GM12878 (cell line): ENCODE data around the gene DYRK1B. TPM values are rescaled to one million over a fixed set of nuclear protein-coding genes. Genes with fewer than 3 reads are reported as not detected.

Experiments used
- ATAC-seq: fragments of 200-7000 bp; cut with Tn5 transposase; 3 replicates; pipeline ENCODE4 v1.9.1; 2020; ENCODE audit warnings: mild to moderate bottlenecking, moderate library complexity
- BruUV-seq: library from RNA; stranded (reverse); fragments of 400-500 nt; replicated peaks from 2 replicates; lab custom pipeline; 2021; lab: Mats Ljungman, UMichigan
- CTCF ChIA-PET: fragments of 300-600 bp; sonication (Branson Sonifier 250); formaldehyde crosslinking; extraction: SDS; loops from one replicate; lab custom pipeline; 2021; ENCODE audit warnings: inconsistent platforms; lab: Yijun Ruan, JAX
- POLR2A ChIA-PET: fragments of 350-600 bp; formaldehyde crosslinking; extraction: SDS; loops from one replicate; lab custom pipeline; 2021; ENCODE audit warnings: inconsistent platforms; lab: Charles Lee
- RAD21 ChIA-PET: fragments of 300-600 bp; sonication (Branson Sonifier 250); formaldehyde crosslinking; loops from one replicate; lab custom pipeline; 2023; ENCODE audit warnings: antibody characterized with exemption; ENCODE audit not compliant: unreplicated experiment; lab: Charles Lee
- SMC1A ChIA-PET: fragments of 300-600 bp; sonication (Branson Sonifier 250); formaldehyde crosslinking; loops from one replicate; lab custom pipeline; 2023; ENCODE audit not compliant: unreplicated experiment, uncharacterized antibody; lab: Charles Lee
- DNase-seq: peaks from one replicate; pipeline ENCODE4 v3.0.0-alpha.2; 2011; ENCODE audit warnings: low read depth, low spot score
- FAIRE-seq: peaks from 3 replicates; lab custom pipeline; 2011; peaks lifted over from hg19 to GRCh38; lab: Jason Lieb, UNC
- H2AFZ ChIP-seq: 2 replicates; pipeline ENCODE4 v1.6.0; 2011; ENCODE audit warnings: low read depth, low read length, control low read depth; ENCODE audit not compliant: control insufficient read depth
- H3K27ac ChIP-seq: 2 replicates; pipeline ENCODE4 v1.5.1; 2011; ENCODE audit warnings: control low read depth; ENCODE audit not compliant: control insufficient read depth, insufficient read depth
- H3K27me3 ChIP-seq, 2 experiments: replicated peaks in 1 of 2; 2 replicates each; pipeline versions ENCODE4 v1.6.0 to v1.6.1; 2011; ENCODE audit warnings: low read length in 1 of 2; ENCODE audit not compliant: control insufficient read depth in 2 of 2, insufficient read depth in 2 of 2
- H3K36me3 ChIP-seq, 2 experiments: 2 replicates each; pipeline ENCODE4 v1.5.1; 2011; ENCODE audit warnings: low read length in 1 of 2; ENCODE audit not compliant: control insufficient read depth in 2 of 2, insufficient read depth in 2 of 2
- H3K4me1 ChIP-seq: 2 replicates; pipeline ENCODE4 v1.6.1; 2011; ENCODE audit warnings: mild to moderate bottlenecking, low read length, moderate library complexity, mixed read lengths; ENCODE audit not compliant: control insufficient read depth, insufficient read depth
- H3K4me2 ChIP-seq: 2 replicates; pipeline ENCODE4 v1.6.0; 2011; ENCODE audit warnings: control low read depth; ENCODE audit not compliant: control insufficient read depth, insufficient read depth
- H3K4me3 ChIP-seq: fragments of 200-600 bp; sonication (generic); 2 replicates; pipeline ENCODE4 v1.5.1; 2016
- H3K79me2 ChIP-seq: 2 replicates; pipeline ENCODE4 v1.6.0; 2011; ENCODE audit warnings: low read length; ENCODE audit not compliant: control insufficient read depth, insufficient read depth
- H3K9ac ChIP-seq: 2 replicates; pipeline ENCODE4 v1.8.0; 2011; ENCODE audit warnings: low read length, control low read depth, mixed read lengths; ENCODE audit not compliant: control insufficient read depth, insufficient read depth
- H3K9me3 ChIP-seq: replicated peaks from 3 replicates; pipeline ENCODE4 v1.5.1; 2011; ENCODE audit warnings: mild to moderate bottlenecking, low read length; ENCODE audit not compliant: control insufficient read depth, insufficient read depth
- H4K20me1 ChIP-seq: 2 replicates; pipeline ENCODE4 v1.6.0; 2011; ENCODE audit not compliant: control insufficient read depth, insufficient read depth
- E2F4 ChIP-seq: IDR thresholded peaks from 2 replicates; pipeline ENCODE4 v1.6.1; 2012; ENCODE audit warnings: low read depth, low read length, improper control_type of control experiment
- LARP7 ChIP-seq: fragments of 450-650 bp; IDR thresholded peaks from 2 replicates; pipeline ENCODE4 v1.6.1; 2017; ENCODE audit warnings: mild to moderate bottlenecking
- MYC ChIP-seq: IDR thresholded peaks from 2 replicates; pipeline ENCODE4 v1.6.1; 2011; ENCODE audit warnings: mild to moderate bottlenecking, low read length, moderate library complexity, inconsistent platforms; ENCODE audit not compliant: insufficient read depth, insufficient replicate concordance, insufficient read length, severe bottlenecking
- NFYB ChIP-seq: IDR thresholded peaks from 2 replicates; pipeline ENCODE4 v1.6.1; 2011; ENCODE audit warnings: low read depth, mild to moderate bottlenecking, low read length, improper control_type of control experiment, moderate library complexity; ENCODE audit not compliant: insufficient read depth
- POU2F2 ChIP-seq: IDR thresholded peaks from 3 replicates; pipeline ENCODE4 v1.6.1; 2011; ENCODE audit warnings: low read depth, mild to moderate bottlenecking, low read length, borderline replicate concordance
- SMAD5 ChIP-seq: IDR thresholded peaks from 2 replicates; pipeline ENCODE4 v1.6.1; 2016; ENCODE audit warnings: antibody characterized with exemption, low read depth
- SP1 ChIP-seq: IDR thresholded peaks from one replicate; pipeline ENCODE4 v1.6.1; 2011; ENCODE audit warnings: low read depth, low read length
- STAT3 ChIP-seq: IDR thresholded peaks from 2 replicates; pipeline ENCODE4 v1.6.1; 2011; ENCODE audit warnings: low read depth, low read length, improper control_type of control experiment
- TCF12 ChIP-seq: IDR thresholded peaks from 2 replicates; pipeline ENCODE4 v1.6.1; 2011; ENCODE audit warnings: low read depth, mild to moderate bottlenecking, low read length
- ZBTB4 ChIP-seq: fragments of 450-650 bp; formaldehyde crosslinking; IDR thresholded peaks from 2 replicates; pipeline ENCODE4 v1.4.0; 2022; ENCODE audit warnings: mild to moderate bottlenecking, moderate library complexity
- ZNF384 ChIP-seq: IDR thresholded peaks from 2 replicates; pipeline ENCODE4 v1.6.1; 2012; ENCODE audit warnings: low read depth, mild to moderate bottlenecking, low read length, improper control_type of control experiment, borderline replicate concordance
- ZSCAN29 ChIP-seq: fragments of 450-650 bp; IDR thresholded peaks from 2 replicates; pipeline ENCODE4 v1.6.1; 2017; ENCODE audit warnings: mild to moderate bottlenecking, moderate library complexity
- WGBS: methylation state at CpG from one replicate; pipeline ENCODE4 v1.1.6; 2016; ENCODE audit warnings: low lambda C conversion rate; ENCODE audit not compliant: insufficient replicate concordance, insufficient coverage; ENCODE audit errors: missing lambda C conversion rate; 5-methylcytosine and 5-hydroxymethylcytosine counted together
- in situ Hi-C: fragments of 300-500 bp; cut with MboI; formaldehyde crosslinking; loops from 9 replicates; pipeline ENCODE4 v1.14.3; 2018; ENCODE audit warnings: mixed read lengths
- intact Hi-C: fragments of 100-400 bp; cut with micrococcal nuclease; formaldehyde crosslinking; loops from one replicate; pipeline ENCODE4 v1.14.2; 2022; ENCODE audit not compliant: unreplicated experiment
- polyA plus RNA-seq, 11 experiments: library from polyadenylated mRNA; depleted of rRNA in 4 of 11; unstranded in 6 of 11; stranded (reverse) in 5 of 11; fragments of >200 nt; fragmentation: Nextera tagmentation in 4 of 11; fragmentation: Illumina TruSeq in 1 of 11; extraction: Ambion mirVana in 4 of 11; extraction: Trizol in 1 of 11; gene quantifications; 1 replicate in 1 of 11; 2 replicates in 10 of 11; pipeline versions ENCODE4 v1.2.1 to v1.2.3, GENCODE V29; 2011 to 2016; ENCODE audit warnings: inconsistent platforms in 2 of 11, missing spikeins in 2 of 11, low read depth in 1 of 11
- total RNA-seq, 4 experiments: library from RNA; depleted of rRNA in 3 of 4; stranded (reverse); fragments of >200 nt in 3 of 4; fragmentation: Illumina TruSeq in 1 of 4; extraction: Trizol in 1 of 4; gene quantifications; 2 replicates each; pipeline versions ENCODE4 v1.2.1 to v1.2.3, GENCODE V29; 2013 to 2021

Gene DYRK1B
- total and polyA plus RNA-seq, 10 of the 15 experiments (the other 5 are each of a cell fraction or from before 2014, with no cell fraction given): 0.07 to 10.2 (median 3.4) TPM; not detected in 1

GRCh38 chr19:39865186-39865585 lies 31.2 kb upstream of the DYRK1B start:
- FAIRE-seq (no peak), DNase-seq (no peak), ATAC-seq (no peak)
- no peaks in the 10 kb centered on the region for H3K27me3 ChIP-seq
- CTCF ChIA-PET: no interaction called here
- no peaks in the 10 kb centered on the region for H3K79me2 ChIP-seq
- no peaks in the 10 kb centered on the region for H3K36me3 ChIP-seq
- H4K20me1 ChIP-seq: no peaks in the 10 kb centered on the region
- H2AFZ ChIP-seq: no peak overlapping the region
- POLR2A ChIA-PET: no interaction called here
- no peaks in the 10 kb centered on the region for H3K9me3 ChIP-seq
- SMC1A ChIA-PET: no interaction called here
- no TSS peak for BruUV-seq
- in situ Hi-C loops (no loop called here), intact Hi-C loops (no loop called here)
- WGBS: 90% methylated on average over 2 of the region's 2 CpGs
- no peaks in the 10 kb centered on the region for H3K4me1 ChIP-seq
- RAD21 ChIA-PET: no interaction called here
- H3K4me3 ChIP-seq: no peak overlapping the region
- no peak overlapping the region for H3K27ac ChIP-seq
- TF ChIP-seq MYC (no peak), ZBTB4 (CRISPR knock-in tag) (no peak), NFYB (no peak)
- no peak overlapping the region for H3K4me2 ChIP-seq
- H3K9ac ChIP-seq: no peak overlapping the region

GRCh38 chr19:39864118-39864517 lies 30.2 kb upstream of the DYRK1B start:
- Histone ChIP-seq H3K4me2 (no peak overlapping the region), H4K20me1 (no peaks in the 10 kb centered on the region), H3K27ac (no peak overlapping the region), H3K4me1 (no peaks in the 10 kb centered on the region), H3K79me2 (no peaks in the 10 kb centered on the region), H3K4me3 (no peak overlapping the region), H3K9ac (no peak overlapping the region), H3K36me3 (no peaks in the 10 kb centered on the region), H2AFZ (no peak overlapping the region), H3K9me3 (no peaks in the 10 kb centered on the region), H3K27me3 (no peaks in the 10 kb centered on the region)
- intact Hi-C loops (no loop called here), in situ Hi-C loops (no loop called here)
- ChIA-PET SMC1A (no interaction called here), RAD21 (interaction anchor here (1.0 kb wide), 1 partner anchor 107 kb away, joined by 3 read pairs; the partner anchor contains the start of gene PSMC4), CTCF (interaction anchor here (0.5 kb wide), 1 partner anchor 263 kb away, joined by 3 read pairs; no protein-coding TSS in a partner anchor), POLR2A (no interaction called here)
- no peak for DNase-seq
- FAIRE-seq: no peak
- WGBS: 0% methylated on average over 2 of the region's 2 CpGs
- no TSS peak for BruUV-seq
- ATAC-seq: no peak
- TF ChIP-seq SP1: no peak
- TF ChIP-seq NFYB: no peak
- no peak for TF ChIP-seq E2F4
- no peak for TF ChIP-seq STAT3
- no peak for TF ChIP-seq SMAD5
- TF ChIP-seq POU2F2: no peak
- TF ChIP-seq ZNF384: no peak
- no peak for TF ChIP-seq TCF12
- TF ChIP-seq LARP7: no peak
- no peak for TF ChIP-seq ZSCAN29
